SK-MEL-5 (cell line): ENCODE data around the gene SMURF2. TPM values are rescaled to one million over a fixed set of nuclear protein-coding genes. Genes with fewer than 3 reads are reported as not detected.

Experiments used
- DNase-seq: peaks from one replicate; pipeline ENCODE4 v3.0.0-alpha.2; 2016; ENCODE audit warnings: low read depth, low spot score
- in situ Hi-C: cut with HindIII; loops from 2 replicates; pipeline ENCODE4 v1.10.0; 2016; ENCODE audit warnings: low sequenced_read_pairs, high pct_unique_total_duplicates, low pct_unique_long_range_greater_than_20kb
- polyA plus RNA-seq, 2 experiments: library from polyadenylated mRNA; depleted of rRNA; stranded (reverse); fragments of >200 nt; gene quantifications; 2 replicates each; pipeline ENCODE4 v1.2.3, GENCODE V29; 2015
- total RNA-seq: library from RNA; depleted of rRNA; stranded (reverse); fragments of >200 nt; shearing (Covaris generic); gene quantifications from 2 replicates; pipeline ENCODE4 v1.2.3, GENCODE V29; 2014; rRNA removed

SMURF2 gene
- 29.1 and 29.2 TPM in 2 replicates for total RNA-seq
- polyA plus RNA-seq (2015; cell fraction: cytosol; rRNA removed), result 15.9 and 17.7 TPM in 2 replicates
- 22.5 and 33.4 TPM in 2 replicates for polyA plus RNA-seq (2015; cell fraction: nucleus; rRNA removed)

GRCh38 chr17:64661976-64662773, at the start of gene SMURF2:
SMURF2 (minus strand) TSS chr17:64662307; CDS start chr17:64661880, 427 bp downstream.
- peak; percentile 77 for DNase-seq
- in situ Hi-C loops, result no loop called here

- DNase-seq, result no peak
- in situ Hi-C loops, result no loop called here
These were observed 47.4 kb upstream of the SMURF2 start for GRCh38 chr17:64709481-64709880.

- in situ Hi-C loops, result no loop called here
- peak; percentile 74 for DNase-seq
These were observed 45.0 kb upstream of the SMURF2 start for GRCh38 chr17:64707050-64707591.

GRCh38 chr17:64706224-64707049, 44.3 kb upstream of the SMURF2 start:
- in situ Hi-C loops, result no loop called here
- no peak for DNase-seq

GRCh38 chr17:64702815-64703214, 40.7 kb upstream of the SMURF2 start:
- in situ Hi-C loops, result no loop called here
- DNase-seq, result peak; percentile 73

- DNase-seq, result no peak
- in situ Hi-C loops, result no loop called here
These were observed 36.6 kb upstream of the SMURF2 start for GRCh38 chr17:64698725-64699124.

GRCh38 chr17:64694207-64694606, 32.1 kb upstream of the SMURF2 start:
- DNase-seq, result peak; percentile 78
- in situ Hi-C loops, result no loop called here

- in situ Hi-C loops, result no loop called here
- no peak for DNase-seq
These were observed 30.1 kb upstream of the SMURF2 start for GRCh38 chr17:64692187-64692586.

- in situ Hi-C loops, result no loop called here
- no peak for DNase-seq
These were observed 27.0 kb upstream of the SMURF2 start for GRCh38 chr17:64689106-64689505.

- in situ Hi-C loops, result no loop called here
- DNase-seq, result no peak
These were observed 26.4 kb upstream of the SMURF2 start for GRCh38 chr17:64688481-64688880.

GRCh38 chr17:64687961-64688360, 25.9 kb upstream of the SMURF2 start:
- in situ Hi-C loops, result no loop called here
- no peak for DNase-seq

- in situ Hi-C loops, result no loop called here
- no peak for DNase-seq
These were observed 25.3 kb upstream of the SMURF2 start for GRCh38 chr17:64687376-64687775.

- in situ Hi-C loops, result no loop called here
- DNase-seq, result no peak
These were observed 24.6 kb upstream of the SMURF2 start for GRCh38 chr17:64686705-64687104.

- DNase-seq, result no peak
- in situ Hi-C loops, result no loop called here
These were observed 23.6 kb upstream of the SMURF2 start for GRCh38 chr17:64685705-64686104.

GRCh38 chr17:64683796-64684195, 21.7 kb upstream of the SMURF2 start:
- in situ Hi-C loops, result no loop called here
- no peak for DNase-seq

- no peak for DNase-seq
- in situ Hi-C loops, result no loop called here
These were observed 20.4 kb upstream of the SMURF2 start for GRCh38 chr17:64682261-64683181.

- DNase-seq, result peak; percentile 77
- in situ Hi-C loops, result no loop called here
These were observed 17.7 kb upstream of the SMURF2 start for GRCh38 chr17:64679710-64680216.
